GM19467 (cell line): ENCODE results near the gene ABL1.

ENCODE experiments used
- ATAC-seq: cut with Tn5 transposase; IDR thresholded peaks from one replicate; pipeline ENCODE4 v1.9.1; 2021; ENCODE audit warnings: mild to moderate bottlenecking, moderate library complexity; ENCODE audit not compliant: unreplicated experiment

The ABL1 gene

DNA sequence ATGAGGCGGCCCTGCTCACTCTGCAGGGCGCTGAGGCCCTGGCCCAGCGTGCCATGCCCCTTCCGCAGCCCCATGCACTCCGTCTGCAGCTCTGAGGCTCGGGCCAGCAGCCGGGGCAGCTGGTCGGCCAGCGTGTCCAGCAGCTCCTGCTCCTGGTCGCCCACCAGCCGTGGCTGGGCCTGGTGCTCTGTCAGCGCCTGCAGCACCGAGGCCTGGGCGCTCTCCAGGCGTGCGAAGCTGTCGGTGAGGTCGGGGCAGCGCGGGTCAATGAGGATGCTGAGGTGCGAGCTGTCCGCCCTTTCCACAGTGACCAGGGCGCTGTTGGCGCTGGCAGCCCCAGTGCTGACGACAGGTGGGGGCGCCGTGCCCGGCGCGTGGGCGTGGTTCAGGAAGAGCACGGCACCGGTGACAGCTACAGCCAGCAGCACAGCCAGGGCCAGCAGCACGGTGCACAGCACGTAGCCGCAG is 94.6 kb downstream of the ABL1 start:
- ATAC-seq: no peak

- ATAC-seq: no peak
These were observed 95.2 kb downstream of the ABL1 start for GRCh38 chr9:130930132-130930803.

GRCh38 chr9:130930804-130931349 is 95.8 kb downstream of the ABL1 start:
- ATAC-seq: no peak

DNA sequence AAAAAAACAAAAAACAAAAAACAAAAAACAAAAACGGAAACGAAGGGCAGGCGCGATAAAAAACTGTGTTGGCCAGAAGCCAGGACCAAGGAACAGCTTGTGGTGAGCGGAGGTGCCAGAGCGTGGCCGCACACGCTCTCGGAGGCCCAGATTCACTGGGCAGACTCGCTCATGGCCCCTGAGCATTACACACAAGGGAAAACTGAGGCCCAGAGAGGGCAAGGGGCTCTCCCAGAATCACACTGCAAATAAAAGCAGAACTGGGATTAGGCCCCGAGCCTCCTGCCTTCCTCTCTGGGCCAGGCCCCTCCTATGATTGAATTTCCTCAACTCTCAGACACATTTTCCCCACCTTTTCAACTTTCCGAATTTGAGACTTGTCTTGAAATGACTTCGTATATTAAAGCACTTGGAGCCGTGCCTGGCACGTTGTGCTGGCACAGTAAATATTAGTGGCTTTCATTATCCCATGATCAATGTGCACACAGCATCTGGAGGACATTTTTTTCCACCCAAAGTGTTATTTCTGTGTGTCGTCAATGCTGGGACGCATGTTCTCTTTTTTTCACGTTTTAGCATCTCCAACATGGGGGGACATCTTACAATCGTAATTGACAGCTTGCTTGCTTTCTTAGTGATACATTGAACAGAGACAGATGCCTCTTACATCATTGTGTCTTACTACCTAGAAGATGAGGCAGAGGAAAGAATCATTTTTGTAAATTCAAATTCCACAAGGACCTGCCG is 96.6 kb downstream of the ABL1 start:
- no peak for ATAC-seq

- no peak for ATAC-seq
These were observed 97.4 kb downstream of the ABL1 start for GRCh38 chr9:130932255-130933079.

GRCh38 chr9:130933114-130934046 is 98.3 kb downstream of the ABL1 start:
- no peak for ATAC-seq

- ATAC-seq: no peak
These were observed 99.2 kb downstream of the ABL1 start for GRCh38 chr9:130934246-130934645.

DNA sequence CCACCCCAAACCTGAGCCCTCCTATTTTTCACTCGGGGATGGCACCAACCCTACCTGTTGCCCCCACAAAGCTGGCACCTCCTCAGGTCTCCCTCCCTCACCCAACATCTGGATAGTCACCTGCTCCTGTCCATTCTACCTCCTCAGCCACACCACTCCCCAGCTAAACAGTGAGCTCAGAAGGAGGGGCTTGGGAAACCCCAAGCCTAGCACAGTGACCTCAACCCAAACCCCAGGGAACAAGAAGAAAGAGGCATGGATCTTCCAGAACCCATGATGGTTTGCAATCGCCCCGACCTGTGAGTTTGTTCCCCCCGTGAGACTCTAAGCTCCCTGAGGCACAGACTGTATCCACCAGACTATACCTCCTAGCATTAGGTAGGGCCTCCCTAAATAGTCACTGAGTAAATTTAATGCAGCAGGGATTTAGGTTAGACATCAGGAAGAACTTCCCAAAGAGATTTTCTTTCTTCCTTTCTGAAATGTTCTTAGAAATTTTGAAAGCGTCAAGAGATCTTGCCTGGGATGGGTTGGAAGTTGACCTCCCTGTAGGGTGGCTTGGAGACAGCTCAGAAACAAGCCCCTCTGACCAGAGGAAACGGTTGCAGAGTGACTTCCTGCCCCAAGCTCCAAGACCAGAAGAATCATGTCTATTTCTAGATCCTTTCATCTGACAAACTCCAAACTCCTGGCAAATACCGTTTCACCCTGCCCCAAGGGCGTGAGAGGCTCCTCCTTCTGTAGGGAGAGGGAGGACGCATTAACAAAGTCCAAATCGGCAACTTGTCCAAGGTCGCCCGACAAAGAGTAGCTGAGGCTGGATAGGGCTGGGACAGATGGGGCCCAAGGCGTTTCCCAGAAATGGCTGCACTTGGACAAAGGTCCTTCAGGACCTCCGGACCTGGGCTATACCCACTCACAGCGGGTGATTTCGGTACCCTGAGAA is 99.9 kb downstream of the ABL1 start:
- no peak for ATAC-seq

- ATAC-seq: no peak
These were observed 100.7 kb downstream of the ABL1 start for GRCh38 chr9:130935648-130936271.

DNA sequence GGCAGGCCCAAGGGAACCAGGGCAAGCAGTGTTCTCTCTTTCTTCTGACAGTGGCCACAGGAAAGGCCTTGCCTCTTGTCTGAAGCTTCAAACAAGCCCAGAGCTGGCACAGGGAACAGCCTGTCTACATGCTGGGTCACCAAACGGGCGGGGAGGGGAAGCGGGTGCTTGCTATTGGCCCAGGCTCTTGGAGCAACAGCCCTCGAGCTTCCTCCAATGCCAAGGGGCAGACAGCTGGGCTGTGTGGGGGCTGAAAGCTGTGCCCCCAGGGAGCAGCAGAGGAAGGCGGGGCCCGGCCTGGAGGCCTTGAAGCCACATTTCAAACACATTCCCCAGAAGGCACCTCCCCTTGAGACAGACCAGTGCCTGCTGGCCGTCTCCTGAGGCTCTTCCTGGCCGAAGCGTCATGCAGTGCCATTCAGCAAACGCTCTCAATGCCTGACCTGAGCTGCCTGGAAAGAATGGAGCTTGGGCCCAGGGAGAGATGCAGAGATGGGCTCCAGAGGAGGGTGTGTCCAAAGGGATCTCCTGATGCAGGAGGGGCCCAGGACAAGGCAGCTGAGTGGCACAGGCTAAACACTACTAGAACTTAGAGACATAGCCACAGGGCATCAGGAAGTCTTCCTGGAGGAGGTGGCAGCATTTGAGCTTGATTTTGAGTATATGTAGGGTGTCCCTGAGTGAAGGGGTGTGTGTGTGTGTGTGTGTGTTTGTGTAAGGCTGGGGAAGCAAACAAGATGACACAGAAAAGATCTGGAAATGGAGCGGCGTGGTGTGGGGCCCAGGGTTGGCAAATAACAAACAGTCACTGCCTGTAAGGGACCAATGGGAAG is 101.4 kb downstream of the ABL1 start:
- no peak for ATAC-seq
